T-cell (primary cell): ENCODE data around the gene RGS17. TPM values are rescaled to one million over a fixed set of nuclear protein-coding genes. Genes with fewer than 3 reads are reported as not detected.

Source experiments
- ATAC-seq, 4 experiments: fragments of 200-7000 bp in 3 of 4; fragments of 150-1000 bp in 1 of 4; cut with Tn5 transposase; replicated peaks in 1 of 4; 1 replicate in 3 of 4; 2 replicates in 1 of 4; pipeline ENCODE4 v1.10.0; 2021; ENCODE audit warnings: moderate library complexity in 3 of 4, mild to moderate bottlenecking in 2 of 4, moderate number of reproducible peaks in 1 of 4
- CTCF ChIA-PET, 2 donors: fragments of 300-600 bp; sonication (Branson Sonifier 250); formaldehyde crosslinking; loops; one replicate each; lab custom pipeline; 2022; ENCODE audit warnings: antibody characterized with exemption in 2 of 2; lab: Charles Lee
- POLR2A ChIA-PET, 2 donors: fragments of 300-600 bp; sonication (Branson Sonifier 250); formaldehyde crosslinking; loops; one replicate each; lab custom pipeline; 2022; ENCODE audit warnings: antibody characterized with exemption in 2 of 2; lab: Charles Lee
- DNase-seq, 35 experiments: peaks; one replicate each; pipeline versions ENCODE4 v3.0.0 to v3.0.0-alpha.2; 2013 to 2023
- H3K27ac ChIP-seq: one replicate; pipeline ENCODE4 v1.5.1; 2013; ENCODE audit warnings: low read length
- H3K27me3 ChIP-seq, 2 experiments: replicated peaks in 1 of 2; 1 replicate in 1 of 2; 2 replicates in 1 of 2; pipeline versions ENCODE4 v1.6.1 to v1.7.0; 2013; ENCODE audit warnings: low read length in 1 of 2, mixed read lengths in 1 of 2; ENCODE audit not compliant: control insufficient read depth in 2 of 2, insufficient read depth in 2 of 2; ENCODE audit errors: extremely low read depth in 1 of 2
- H3K36me3 ChIP-seq, 2 donors: 1 replicate in 1 of 2; 2 replicates in 1 of 2; pipeline versions ENCODE4 v1.6.1 to v1.7.0; 2013; ENCODE audit warnings: low read length in 1 of 2; ENCODE audit not compliant: control insufficient read depth in 2 of 2, insufficient read depth in 1 of 2; ENCODE audit errors: extremely low read depth in 1 of 2
- H3K4me1 ChIP-seq, 2 experiments: 1 replicate in 1 of 2; 2 replicates in 1 of 2; pipeline versions ENCODE4 v1.6.1 to v1.7.0; 2013; ENCODE audit warnings: low read length in 2 of 2, mixed read lengths in 1 of 2; ENCODE audit not compliant: insufficient read depth in 2 of 2, control insufficient read depth in 1 of 2; ENCODE audit errors: extremely low read depth in 1 of 2
- H3K4me3 ChIP-seq, 2 donors: 1 replicate in 1 of 2; 2 replicates in 1 of 2; pipeline versions ENCODE4 v1.5.1 to v1.7.0; 2013; ENCODE audit warnings: mild to moderate bottlenecking in 2 of 2, low read length in 1 of 2, moderate library complexity in 1 of 2; ENCODE audit not compliant: control insufficient read depth in 1 of 2; ENCODE audit errors: extremely low read depth in 1 of 2
- H3K9me3 ChIP-seq: 2 replicates; pipeline ENCODE4 v1.7.0; 2013
- H3K27ac Mint-ChIP-seq, 2 donors: one replicate each; pipeline ENCODE4 v1.8.0; 2020 to 2021; ENCODE audit warnings: mild to moderate bottlenecking in 2 of 2, mixed read lengths in 2 of 2
- H3K27me3 Mint-ChIP-seq, 2 donors: one replicate each; pipeline ENCODE4 v1.8.0; 2021 to 2022; ENCODE audit warnings: mixed read lengths in 2 of 2
- H3K36me3 Mint-ChIP-seq: one replicate; pipeline ENCODE4 v1.8.0; 2021; ENCODE audit warnings: mixed read lengths
- H3K4me1 Mint-ChIP-seq, 3 donors: one replicate each; pipeline ENCODE4 v1.8.0; 2020 to 2022; ENCODE audit warnings: mixed read lengths in 3 of 3, mild to moderate bottlenecking in 1 of 3
- H3K4me3 Mint-ChIP-seq, 3 donors: one replicate each; pipeline ENCODE4 v1.8.0; 2020 to 2022; ENCODE audit warnings: mild to moderate bottlenecking in 3 of 3, mixed read lengths in 3 of 3, moderate library complexity in 3 of 3
- H3K9me3 Mint-ChIP-seq, 3 donors: one replicate each; pipeline ENCODE4 v1.8.0; 2020 to 2022; ENCODE audit warnings: mixed read lengths in 3 of 3
- WGBS: methylation state at CpG from one replicate; pipeline ENCODE4 v1.1.5; 2013; ENCODE audit warnings: missing lambda C conversion rate; ENCODE audit not compliant: insufficient coverage; 5-methylcytosine and 5-hydroxymethylcytosine counted together
- total RNA-seq, 35 experiments: library from RNA in 6 of 35; stranded (reverse) in 6 of 35; fragments of 120-200 nt in 1 of 35; gene quantifications; one replicate each; pipeline versions ENCODE4 v1.2.1 to v1.2.4 and lab custom pipeline; 2013 to 2026

The RGS17 gene
- total RNA-seq, 5 donors from 2014 or later (not counting 1 experiment from before 2014, with no cell fraction given), result 0.09 to 0.30 TPM; not detected in 3

GRCh38 chr6:153069897-153070296 is 61.2 kb downstream of the RGS17 start:
- CTCF ChIA-PET, result no interaction called here
- POLR2A ChIA-PET, result no interaction called here
- H3K4me3 ChIP-seq, result no peak overlapping the region
- H3K4me1 ChIP-seq, result no peaks in the 10 kb centered on the region
- H3K36me3 Mint-ChIP-seq, result no peaks in the 10 kb centered on the region
- no peak overlapping the region for H3K27ac Mint-ChIP-seq
- H3K36me3 ChIP-seq, result no peaks in the 10 kb centered on the region
- peaks cover 2 to 9% of the 10 kb centered on the region in 2 donors for H3K27me3 Mint-ChIP-seq
- H3K9me3 Mint-ChIP-seq, result peaks cover 0 to 6% (median 5%) of the 10 kb centered on the region in 3 donors
- DNase-seq (no peak), ATAC-seq (no peak)
- no peak overlapping the region for H3K27ac ChIP-seq
- H3K4me3 Mint-ChIP-seq, result no peak overlapping the region
- no peaks in the 10 kb centered on the region for H3K27me3 ChIP-seq
- no peaks in the 10 kb centered on the region for H3K4me1 Mint-ChIP-seq
- H3K9me3 ChIP-seq, result no peaks in the 10 kb centered on the region

- Mint-ChIP-seq H3K4me3 (no peak overlapping the region), H3K27me3 (peaks cover 13 to 18% of the 10 kb centered on the region in 2 donors), H3K27ac (no peak overlapping the region), H3K4me1 (no peaks in the 10 kb centered on the region), H3K9me3 (peaks cover 0 to 17% (median 11%) of the 10 kb centered on the region in 3 donors), H3K36me3 (no peaks in the 10 kb centered on the region)
- H3K36me3 ChIP-seq, result no peaks in the 10 kb centered on the region
- no peaks in the 10 kb centered on the region for H3K4me1 ChIP-seq
- H3K27ac ChIP-seq, result no peak overlapping the region
- DNase-seq (no peak), ATAC-seq (no peak)
- no peaks in the 10 kb centered on the region for H3K9me3 ChIP-seq
- CTCF ChIA-PET, result no interaction called here
- POLR2A ChIA-PET, result no interaction called here
- H3K4me3 ChIP-seq, result no peak overlapping the region
- peaks cover 0 to 4% of the 10 kb centered on the region in 2 experiments for H3K27me3 ChIP-seq
Measured at GRCh38 chr6:153065222-153065621, 65.9 kb downstream of the RGS17 start.

DNA sequence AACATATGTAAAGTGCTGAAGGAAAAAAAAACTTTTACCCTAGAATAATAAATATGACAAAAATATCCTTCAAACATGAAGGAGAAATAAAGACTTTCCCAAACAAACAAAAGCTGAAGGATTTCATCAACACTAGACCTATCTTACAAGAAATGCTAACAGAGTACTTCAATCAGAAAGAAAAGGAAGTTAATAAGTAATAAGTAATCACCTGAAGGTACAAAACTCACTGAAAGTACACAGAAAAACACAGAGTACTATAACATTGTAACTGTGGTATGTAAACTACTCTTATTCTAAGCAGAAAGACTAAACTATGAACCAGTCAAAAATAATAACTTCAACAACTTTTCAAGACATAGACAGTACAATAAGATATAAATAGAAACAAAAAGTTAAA is 67.1 kb downstream of the RGS17 start:
- no peak overlapping the region for H3K27ac Mint-ChIP-seq
- no peaks in the 10 kb centered on the region for H3K36me3 Mint-ChIP-seq
- H3K27me3 ChIP-seq, result peaks cover 0 to 4% of the 10 kb centered on the region in 2 experiments

GRCh38 chr6:153062516-153062915 is 68.6 kb downstream of the RGS17 start:
- H3K27me3 Mint-ChIP-seq, result peaks cover 13 to 26% of the 10 kb centered on the region in 2 donors

More for the DNA sequence above, 67.1 kb downstream of the RGS17 start:
- no peak overlapping the region for H3K27ac ChIP-seq
- no peaks in the 10 kb centered on the region for H3K4me1 ChIP-seq
- DNase-seq, result no peak
- Mint-ChIP-seq H3K4me1 (no peaks in the 10 kb centered on the region), H3K27me3 (peaks cover 13 to 22% of the 10 kb centered on the region in 2 donors), H3K4me3 (no peak overlapping the region), H3K9me3 (peaks cover 0 to 17% (median 11%) of the 10 kb centered on the region in 3 donors)
- H3K36me3 ChIP-seq, result no peaks in the 10 kb centered on the region
- no peak overlapping the region for H3K4me3 ChIP-seq
- ChIA-PET CTCF (interaction anchor here (0.6 to 0.7 kb wide), 2 partner anchors 30 to 1069 kb away, joined by 3 read pairs; no protein-coding TSS in a partner anchor), POLR2A (no interaction called here)
- ATAC-seq, result no peak
- no peaks in the 10 kb centered on the region for H3K9me3 ChIP-seq

DNA sequence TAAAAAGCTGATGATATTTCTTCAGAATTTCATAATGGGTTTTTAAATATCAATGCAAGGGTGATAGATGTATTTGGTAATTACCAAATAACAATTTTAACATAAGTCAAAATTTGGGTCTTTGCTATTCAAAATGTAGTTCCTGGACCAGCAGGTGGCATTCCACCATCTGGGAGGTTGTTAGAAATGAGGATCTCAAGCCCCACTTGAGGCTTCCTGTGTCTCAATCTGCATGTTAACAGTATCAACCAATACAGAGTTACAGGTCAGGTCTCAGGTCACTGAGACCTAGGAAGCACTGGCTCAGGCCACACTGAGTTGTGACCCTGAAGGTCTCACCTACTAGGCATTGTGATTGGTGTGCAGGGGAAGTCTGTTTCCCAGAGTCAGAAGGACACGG is 71.3 kb downstream of the RGS17 start:
- Mint-ChIP-seq H3K27ac (no peak overlapping the region), H3K27me3 (peaks cover 15 to 25% of the 10 kb centered on the region in 2 donors), H3K36me3 (no peaks in the 10 kb centered on the region), H3K4me3 (no peak overlapping the region), H3K9me3 (peaks cover 0 to 10% (median 6%) of the 10 kb centered on the region in 3 donors), H3K4me1 (no peaks in the 10 kb centered on the region)
- POLR2A ChIA-PET, result no interaction called here
- DNase-seq (no peak), ATAC-seq (no peak)
- CTCF ChIA-PET, result no interaction called here
- 100% methylated on average over 1 of the region's 1 CpG for WGBS
- Histone ChIP-seq H3K4me3 (no peak overlapping the region), H3K9me3 (no peaks in the 10 kb centered on the region), H3K4me1 (no peaks in the 10 kb centered on the region), H3K27ac (no peak overlapping the region), H3K36me3 (no peaks in the 10 kb centered on the region), H3K27me3 (peaks cover 0 to 4% of the 10 kb centered on the region in 2 experiments)

More at GRCh38 chr6:153062516-153062915, 68.6 kb downstream of the RGS17 start:
- Histone ChIP-seq H3K27me3 (peaks cover 0 to 4% of the 10 kb centered on the region in 2 experiments), H3K4me1 (no peaks in the 10 kb centered on the region), H3K9me3 (no peaks in the 10 kb centered on the region), H3K4me3 (no peak overlapping the region), H3K36me3 (no peaks in the 10 kb centered on the region), H3K27ac (no peak overlapping the region)
- no CpG with 5 or more reads among the region's 2 CpGs for WGBS
- Mint-ChIP-seq H3K4me1 (no peaks in the 10 kb centered on the region), H3K36me3 (no peaks in the 10 kb centered on the region), H3K27ac (no peak overlapping the region), H3K9me3 (peaks cover 0 to 13% (median 11%) of the 10 kb centered on the region in 3 donors), H3K4me3 (no peak overlapping the region)
- DNase-seq (no peak), ATAC-seq (no peak)
- CTCF ChIA-PET, result no interaction called here
- POLR2A ChIA-PET, result no interaction called here

DNA sequence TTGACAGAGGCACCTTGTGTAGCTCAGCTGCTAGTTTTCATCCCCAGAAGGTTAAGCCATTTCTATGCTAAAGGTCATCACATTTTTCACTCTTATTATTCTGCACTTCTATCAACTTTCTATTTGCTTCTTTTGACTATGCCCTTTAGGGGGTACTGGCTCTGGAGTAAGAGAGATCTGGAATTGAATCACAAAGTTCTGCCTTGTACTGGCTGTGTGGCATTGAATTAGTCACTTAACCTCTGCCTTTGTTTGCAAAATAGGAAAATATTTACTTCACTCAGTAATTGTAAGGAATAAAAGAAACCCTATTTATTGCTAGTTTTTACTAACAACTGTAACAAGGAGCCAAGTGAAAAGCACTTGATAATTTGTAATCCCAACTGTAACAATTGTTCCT is 71.8 kb downstream of the RGS17 start:
- Histone ChIP-seq H3K36me3 (no peaks in the 10 kb centered on the region), H3K27me3 (peaks cover 0 to 4% of the 10 kb centered on the region in 2 experiments), H3K4me1 (no peaks in the 10 kb centered on the region), H3K9me3 (no peaks in the 10 kb centered on the region), H3K4me3 (no peak overlapping the region), H3K27ac (no peak overlapping the region)
- Mint-ChIP-seq H3K27ac (no peak overlapping the region), H3K4me3 (no peak overlapping the region), H3K36me3 (no peaks in the 10 kb centered on the region), H3K9me3 (peaks cover 0 to 8% (median 6%) of the 10 kb centered on the region in 3 donors), H3K27me3 (peaks cover 17 to 29% of the 10 kb centered on the region in 2 donors), H3K4me1 (no peaks in the 10 kb centered on the region)
- no peak for ATAC-seq
- ChIA-PET CTCF (no interaction called here), POLR2A (no interaction called here)
- no peak for DNase-seq

DNA sequence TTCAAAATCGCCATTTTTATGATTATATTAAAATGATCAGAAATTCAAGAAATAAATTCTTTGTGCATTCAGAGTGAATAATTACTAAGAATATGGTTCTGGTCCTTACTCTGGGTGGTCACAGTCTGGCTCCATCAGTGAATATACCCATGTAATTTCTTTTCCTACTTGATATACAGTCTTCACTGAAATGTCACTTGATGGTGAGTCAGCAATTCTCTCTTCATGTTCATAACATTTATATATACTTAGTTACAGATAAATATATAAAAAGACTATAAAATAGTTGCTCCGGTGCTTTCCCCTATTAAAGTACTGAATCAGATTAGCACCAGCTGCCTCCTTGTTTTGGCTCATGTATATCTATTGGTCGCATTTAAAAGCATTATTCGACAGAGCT is 72.2 kb downstream of the RGS17 start:
- CTCF ChIA-PET, result no interaction called here

More for the DNA sequence above, 72.2 kb downstream of the RGS17 start:
- POLR2A ChIA-PET, result no interaction called here
- Mint-ChIP-seq H3K4me1 (no peaks in the 10 kb centered on the region), H3K4me3 (no peak overlapping the region), H3K36me3 (no peaks in the 10 kb centered on the region), H3K27me3 (peaks cover 17 to 32% of the 10 kb centered on the region in 2 donors), H3K27ac (no peak overlapping the region), H3K9me3 (peaks cover 0 to 8% (median 6%) of the 10 kb centered on the region in 3 donors)
- H3K4me3 ChIP-seq, result no peak overlapping the region
- ATAC-seq (no peak), DNase-seq (no peak)
- H3K4me1 ChIP-seq, result no peaks in the 10 kb centered on the region
- no peak overlapping the region for H3K27ac ChIP-seq
- no CpG with 5 or more reads among the region's 4 CpGs for WGBS
- no peaks in the 10 kb centered on the region for H3K9me3 ChIP-seq
- H3K36me3 ChIP-seq, result no peaks in the 10 kb centered on the region
- peaks cover 0 to 4% of the 10 kb centered on the region in 2 experiments for H3K27me3 ChIP-seq
